GM12878 (cell line): ENCODE data around the gene QPRT. TPM values are rescaled to one million over a fixed set of nuclear protein-coding genes. Genes with fewer than 3 reads are reported as not detected.
A peak's percentile ranks its signal among the peaks of the same experiment; 100 is the strongest.

Experiments used
- ATAC-seq: fragments of 200-7000 bp; cut with Tn5 transposase; 3 replicates; pipeline ENCODE4 v1.9.1; 2020; ENCODE audit warnings: mild to moderate bottlenecking, moderate library complexity
- BruUV-seq: library from RNA; stranded (reverse); fragments of 400-500 nt; replicated peaks from 2 replicates; lab custom pipeline; 2021; lab: Mats Ljungman, UMichigan
- CTCF ChIA-PET: fragments of 300-600 bp; sonication (Branson Sonifier 250); formaldehyde crosslinking; extraction: SDS; loops from one replicate; lab custom pipeline; 2021; ENCODE audit warnings: inconsistent platforms; lab: Yijun Ruan, JAX
- POLR2A ChIA-PET: fragments of 350-600 bp; formaldehyde crosslinking; extraction: SDS; loops from one replicate; lab custom pipeline; 2021; ENCODE audit warnings: inconsistent platforms; lab: Charles Lee
- RAD21 ChIA-PET: fragments of 300-600 bp; sonication (Branson Sonifier 250); formaldehyde crosslinking; loops from one replicate; lab custom pipeline; 2023; ENCODE audit warnings: antibody characterized with exemption; ENCODE audit not compliant: unreplicated experiment; lab: Charles Lee
- SMC1A ChIA-PET: fragments of 300-600 bp; sonication (Branson Sonifier 250); formaldehyde crosslinking; loops from one replicate; lab custom pipeline; 2023; ENCODE audit not compliant: unreplicated experiment, uncharacterized antibody; lab: Charles Lee
- DNase-seq: peaks from one replicate; pipeline ENCODE4 v3.0.0-alpha.2; 2011; ENCODE audit warnings: low read depth, low spot score
- FAIRE-seq: peaks from 3 replicates; lab custom pipeline; 2011; peaks lifted over from hg19 to GRCh38; lab: Jason Lieb, UNC
- H2AFZ ChIP-seq: 2 replicates; pipeline ENCODE4 v1.6.0; 2011; ENCODE audit warnings: low read depth, low read length, control low read depth; ENCODE audit not compliant: control insufficient read depth
- H3K27ac ChIP-seq: 2 replicates; pipeline ENCODE4 v1.5.1; 2011; ENCODE audit warnings: control low read depth; ENCODE audit not compliant: control insufficient read depth, insufficient read depth
- H3K27me3 ChIP-seq, 2 experiments: replicated peaks in 1 of 2; 2 replicates each; pipeline versions ENCODE4 v1.6.0 to v1.6.1; 2011; ENCODE audit warnings: low read length in 1 of 2; ENCODE audit not compliant: control insufficient read depth in 2 of 2, insufficient read depth in 2 of 2
- H3K36me3 ChIP-seq, 2 experiments: 2 replicates each; pipeline ENCODE4 v1.5.1; 2011; ENCODE audit warnings: low read length in 1 of 2; ENCODE audit not compliant: control insufficient read depth in 2 of 2, insufficient read depth in 2 of 2
- H3K4me1 ChIP-seq: 2 replicates; pipeline ENCODE4 v1.6.1; 2011; ENCODE audit warnings: mild to moderate bottlenecking, low read length, moderate library complexity, mixed read lengths; ENCODE audit not compliant: control insufficient read depth, insufficient read depth
- H3K4me2 ChIP-seq: 2 replicates; pipeline ENCODE4 v1.6.0; 2011; ENCODE audit warnings: control low read depth; ENCODE audit not compliant: control insufficient read depth, insufficient read depth
- H3K4me3 ChIP-seq: fragments of 200-600 bp; sonication (generic); 2 replicates; pipeline ENCODE4 v1.5.1; 2016
- H3K79me2 ChIP-seq: 2 replicates; pipeline ENCODE4 v1.6.0; 2011; ENCODE audit warnings: low read length; ENCODE audit not compliant: control insufficient read depth, insufficient read depth
- H3K9ac ChIP-seq: 2 replicates; pipeline ENCODE4 v1.8.0; 2011; ENCODE audit warnings: low read length, control low read depth, mixed read lengths; ENCODE audit not compliant: control insufficient read depth, insufficient read depth
- H3K9me3 ChIP-seq: replicated peaks from 3 replicates; pipeline ENCODE4 v1.5.1; 2011; ENCODE audit warnings: mild to moderate bottlenecking, low read length; ENCODE audit not compliant: control insufficient read depth, insufficient read depth
- H4K20me1 ChIP-seq: 2 replicates; pipeline ENCODE4 v1.6.0; 2011; ENCODE audit not compliant: control insufficient read depth, insufficient read depth
- ATF7 ChIP-seq: fragments of 450-650 bp; IDR thresholded peaks from 2 replicates; pipeline ENCODE4 v1.6.1; 2016; ENCODE audit warnings: low read depth, mild to moderate bottlenecking
- POLR2AphosphoS2 ChIP-seq: IDR thresholded peaks from 2 replicates; pipeline ENCODE4 v1.6.1; 2011; ENCODE audit warnings: low read depth, mild to moderate bottlenecking, low read length, improper control_type of control experiment, moderate library complexity
- SMAD5 ChIP-seq: IDR thresholded peaks from 2 replicates; pipeline ENCODE4 v1.6.1; 2016; ENCODE audit warnings: antibody characterized with exemption, low read depth
- ZNF24 ChIP-seq: fragments of 450-650 bp; IDR thresholded peaks from 2 replicates; pipeline ENCODE4 v1.6.1; 2017; ENCODE audit warnings: antibody characterized with exemption, mild to moderate bottlenecking
- ZZZ3 ChIP-seq: IDR thresholded peaks from 2 replicates; pipeline ENCODE4 v1.6.1; 2011; ENCODE audit warnings: low read depth; ENCODE audit not compliant: control insufficient read depth, insufficient read length
- WGBS: methylation state at CpG from one replicate; pipeline ENCODE4 v1.1.6; 2016; ENCODE audit warnings: low lambda C conversion rate; ENCODE audit not compliant: insufficient replicate concordance, insufficient coverage; ENCODE audit errors: missing lambda C conversion rate; 5-methylcytosine and 5-hydroxymethylcytosine counted together
- in situ Hi-C: fragments of 300-500 bp; cut with MboI; formaldehyde crosslinking; loops from 9 replicates; pipeline ENCODE4 v1.14.3; 2018; ENCODE audit warnings: mixed read lengths
- intact Hi-C: fragments of 100-400 bp; cut with micrococcal nuclease; formaldehyde crosslinking; loops from one replicate; pipeline ENCODE4 v1.14.2; 2022; ENCODE audit not compliant: unreplicated experiment
- polyA plus RNA-seq, 11 experiments: library from polyadenylated mRNA; depleted of rRNA in 4 of 11; unstranded in 6 of 11; stranded (reverse) in 5 of 11; fragments of >200 nt; fragmentation: Nextera tagmentation in 4 of 11; fragmentation: Illumina TruSeq in 1 of 11; extraction: Ambion mirVana in 4 of 11; extraction: Trizol in 1 of 11; gene quantifications; 1 replicate in 1 of 11; 2 replicates in 10 of 11; pipeline versions ENCODE4 v1.2.1 to v1.2.3, GENCODE V29; 2011 to 2016; ENCODE audit warnings: inconsistent platforms in 2 of 11, missing spikeins in 2 of 11, low read depth in 1 of 11
- total RNA-seq, 4 experiments: library from RNA; depleted of rRNA in 3 of 4; stranded (reverse); fragments of >200 nt in 3 of 4; fragmentation: Illumina TruSeq in 1 of 4; extraction: Trizol in 1 of 4; gene quantifications; 2 replicates each; pipeline versions ENCODE4 v1.2.1 to v1.2.3, GENCODE V29; 2013 to 2021

The QPRT gene
- total and polyA plus RNA-seq, 10 of the 15 experiments (the other 5 are each of a cell fraction or from before 2014, with no cell fraction given), result 2.7 to 43.0 (median 31.3) TPM

GRCh38 chr16:29699324-29700219 lies 20.6 kb downstream of the QPRT start:
- Histone ChIP-seq H3K36me3 (no peaks in the 10 kb centered on the region; a peak in 1 of 4 replicates), H4K20me1 (no peaks in the 10 kb centered on the region), H3K9me3 (peaks cover 1% of the 10 kb centered on the region; the same call in 2 of the 3 replicates), H3K4me1 (peaks cover 13% of the 10 kb centered on the region), H3K9ac (no peak overlapping the region), H2AFZ (no peak overlapping the region), H3K4me3 (no peak overlapping the region), H3K79me2 (no peaks in the 10 kb centered on the region), H3K27me3 (no peaks in the 10 kb centered on the region), H3K27ac (no peak overlapping the region), H3K4me2 (no peak overlapping the region)
- in situ Hi-C loops (loop anchor here (5.0 kb wide), 1 partner anchor 328 kb away; no protein-coding TSS in a partner anchor), intact Hi-C loops (loop anchor here (1.0 to 5.0 kb wide), 5 partner anchors 22 to 323 kb away; partner anchors contain the start of genes C16orf92, KIF22 and MAZ)
- WGBS, result 53% methylated on average over 11 of the region's 11 CpGs
- RAD21 ChIA-PET, result interaction anchor here (0.6 to 2.2 kb wide), 14 partner anchors 18 to 149 kb away, joined by 3 to 9 read pairs (median 4); partner anchors contain the start of gene SPN
- DNase-seq (no peak), ATAC-seq (no peak), FAIRE-seq (no peak)
- POLR2A ChIA-PET, result interaction anchor here (0.8 to 1.2 kb wide), 3 partner anchors 25 to 52 kb away, joined by 3 read pairs; partner anchors contain the start of gene SPN
- BruUV-seq, result no TSS peak
- TF ChIP-seq ZNF24 (no peak), POLR2AphosphoS2 (peak; percentile 55; the same call in 1 of the 2 replicates), SMAD5 (no peak), ATF7 (no peak), ZZZ3 (no peak)
- SMC1A ChIA-PET, result interaction anchor here (0.7 to 2.8 kb wide), 13 partner anchors 10 to 149 kb away, joined by 3 to 11 read pairs (median 5); partner anchors contain the start of gene PAGR1
- CTCF ChIA-PET, result interaction anchor here (0.6 to 5.2 kb wide), 25 partner anchors 8 to 307 kb away, joined by 3 to 27 read pairs (median 6); partner anchors contain the start of genes KIF22, PAGR1, QPRT and SPN
